Upper lobe of right lung (tissue), 1 donor: ENCODE data around the gene LARP1B. TPM values are rescaled to one million over a fixed set of nuclear protein-coding genes. Genes with fewer than 3 reads are reported as not detected.
"Not testable (repeated sequence)": the region's sequence is repeated elsewhere in the genome, so short reads cannot be mapped to it uniquely, and the experiment has no call there.

Source experiments
- ATAC-seq: fragments of 200-7000 bp; cut with Tn5 transposase; one replicate; pipeline ENCODE4 v1.9.1; 2020; ENCODE audit warnings: mild to moderate bottlenecking, moderate library complexity
- DNase-seq: peaks from one replicate; pipeline ENCODE4 v3.0.0-alpha.2; 2020
- H3K27ac ChIP-seq: fragments of 200-600 bp; one replicate; pipeline ENCODE4 v1.8.0; 2022
- H3K27me3 ChIP-seq: fragments of 200-600 bp; one replicate; pipeline ENCODE4 v1.8.0; 2022; ENCODE audit warnings: mild to moderate bottlenecking
- H3K36me3 ChIP-seq: fragments of 200-600 bp; one replicate; pipeline ENCODE4 v1.8.0; 2022
- H3K4me1 ChIP-seq: fragments of 200-600 bp; one replicate; pipeline ENCODE4 v1.8.0; 2022
- H3K4me3 ChIP-seq: fragments of 200-600 bp; one replicate; pipeline ENCODE4 v1.8.0; 2022; ENCODE audit warnings: mild to moderate bottlenecking
- H3K9me3 ChIP-seq: fragments of 200-600 bp; one replicate; pipeline ENCODE4 v1.8.0; 2022
- CTCF ChIP-seq: fragments of 200-600 bp; IDR thresholded peaks from one replicate; pipeline ENCODE4 v1.8.0; 2022; ENCODE audit warnings: antibody characterized with exemption
- intact Hi-C: fragments of 100-400 bp; cut with DNase I; formaldehyde crosslinking; loops from one replicate; pipeline ENCODE4 v1.11.0; 2022
- total RNA-seq: library from RNA; stranded (reverse); fragmentation: NEBNext Ultra II Directional; extraction: Animal tissue kit (Norgen Biotek cat#: 25700); gene quantifications from one replicate; pipeline ENCODE4 v1.2.1, GENCODE V29; 2021
- donor health status: DM: no; HTN: yes; CAD: no; lungs with severe emphysema.

LARP1B gene
- total RNA-seq, 1 donor from 2014 or later = 16.8 TPM

GRCh38 chr4:128076464-128076863 is 15.4 kb downstream of the LARP1B start:
- Histone ChIP-seq H3K4me1 (no peaks in the 10 kb centered on the region), H3K36me3 (peaks cover 33% of the 10 kb centered on the region), H3K27ac (no peak overlapping the region), H3K9me3 (no peaks in the 10 kb centered on the region), H3K27me3 (no peaks in the 10 kb centered on the region), H3K4me3 (no peak overlapping the region)
- intact Hi-C loops = no loop called here
- no peak for TF ChIP-seq CTCF
- ATAC-seq (no peak), DNase-seq (no peak)

GRCh38 chr4:128095293-128095692 is 34.2 kb downstream of the LARP1B start:
- peaks cover 49% of the 10 kb centered on the region for H3K36me3 ChIP-seq
- H3K4me1 ChIP-seq, H3K27me3 ChIP-seq, H3K27ac ChIP-seq, H3K4me3 ChIP-seq, intact Hi-C loops, DNase-seq, H3K9me3 ChIP-seq, ATAC-seq: not testable (repeated sequence)

- no peak for DNase-seq
- no peaks in the 10 kb centered on the region for H3K9me3 ChIP-seq
Measured at GRCh38 chr4:128107766-128108165, 46.7 kb downstream of the LARP1B start.

GRCh38 chr4:128123036-128123435 is 61.9 kb downstream of the LARP1B start:
- ATAC-seq (no peak), DNase-seq (no peak)
- Histone ChIP-seq H3K27me3 (no peaks in the 10 kb centered on the region), H3K36me3 (no peaks in the 10 kb centered on the region), H3K27ac (no peak overlapping the region), H3K4me3 (no peak overlapping the region), H3K9me3 (no peaks in the 10 kb centered on the region), H3K4me1 (no peaks in the 10 kb centered on the region)
- no peak for TF ChIP-seq CTCF
- intact Hi-C loops = no loop called here

More at GRCh38 chr4:128107766-128108165, 46.7 kb downstream of the LARP1B start:
- Histone ChIP-seq H3K27me3 (no peaks in the 10 kb centered on the region), H3K27ac (no peak overlapping the region), H3K4me3 (no peak overlapping the region), H3K36me3 (peaks cover 20% of the 10 kb centered on the region), H3K4me1 (no peaks in the 10 kb centered on the region)
- no peak for ATAC-seq
- intact Hi-C loops = no loop called here
- TF ChIP-seq CTCF = no peak

GRCh38 chr4:128130621-128131020 is 69.5 kb downstream of the LARP1B start:
- DNase-seq (no peak), ATAC-seq (no peak)
- TF ChIP-seq CTCF = no peak
- no peaks in the 10 kb centered on the region for H3K4me1 ChIP-seq
- no peaks in the 10 kb centered on the region for H3K36me3 ChIP-seq
- no peak overlapping the region for H3K27ac ChIP-seq
- no peak overlapping the region for H3K4me3 ChIP-seq
- intact Hi-C loops = no loop called here
- H3K27me3 ChIP-seq = no peaks in the 10 kb centered on the region
- no peaks in the 10 kb centered on the region for H3K9me3 ChIP-seq

- H3K27ac ChIP-seq = no peak overlapping the region
- H3K4me3 ChIP-seq = no peak overlapping the region
- intact Hi-C loops = no loop called here
- no peak for TF ChIP-seq CTCF
- H3K27me3 ChIP-seq = no peaks in the 10 kb centered on the region
- H3K36me3 ChIP-seq = no peaks in the 10 kb centered on the region
- H3K4me1 ChIP-seq = no peaks in the 10 kb centered on the region
- H3K9me3 ChIP-seq = no peaks in the 10 kb centered on the region
- DNase-seq (no peak), ATAC-seq (no peak)
Measured at GRCh38 chr4:128134925-128135324, 73.8 kb downstream of the LARP1B start.
